Ramos (cell line): Measurements from ENCODE around the gene FMO5.
"Not testable (repeated sequence)": the region's sequence is repeated elsewhere in the genome, so short reads cannot be mapped to it uniquely, and the experiment has no call there.

Experiments
- in situ Hi-C: fragments of 300-500 bp; cut with MboI; formaldehyde crosslinking; loops from one replicate; pipeline ENCODE4 v1.14.3; 2022; ENCODE audit warnings: low sequenced_read_pairs; ENCODE audit not compliant: unreplicated experiment

The FMO5 gene

DNA sequence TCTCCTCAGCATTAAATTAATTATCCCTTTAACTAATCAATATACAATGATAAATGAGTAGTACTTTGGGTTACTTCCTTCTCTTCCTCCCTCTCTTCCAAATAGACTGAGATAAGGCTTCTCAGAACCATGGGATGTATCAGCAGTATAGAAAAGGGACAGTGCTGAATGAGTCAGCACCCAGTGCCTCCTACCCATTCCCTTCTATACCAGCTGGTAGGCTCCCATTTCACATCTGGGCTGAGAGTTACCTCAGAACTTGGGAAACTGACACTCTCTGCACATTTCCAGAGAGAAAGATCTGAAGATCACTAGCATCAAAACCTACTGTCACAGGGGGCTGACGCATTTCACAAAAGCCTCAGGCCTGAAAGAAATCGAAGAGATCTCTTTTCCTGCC, 68.0 kb downstream of the FMO5 start:
- in situ Hi-C loops, result not testable (repeated sequence)

DNA sequence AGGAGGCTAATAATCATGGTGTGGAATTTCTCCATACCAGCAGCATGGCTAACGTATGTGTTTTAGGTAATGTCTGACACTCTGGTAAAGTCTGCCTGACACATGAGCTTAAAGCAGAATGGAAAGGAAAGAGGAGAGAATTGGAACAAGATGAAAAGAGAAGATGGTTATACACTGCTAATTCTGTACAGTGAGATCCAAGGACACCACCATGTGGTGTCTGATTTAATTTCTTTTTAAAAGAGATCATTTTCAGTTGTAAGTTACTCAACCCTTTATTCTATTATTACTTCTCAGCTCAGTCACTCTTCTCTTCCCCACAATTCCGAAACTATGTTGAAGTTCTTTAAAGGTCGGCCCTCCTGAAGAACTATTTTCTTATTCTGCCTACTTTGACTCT, 68.5 kb downstream of the FMO5 start:
- in situ Hi-C loops, result no loop called here

DNA sequence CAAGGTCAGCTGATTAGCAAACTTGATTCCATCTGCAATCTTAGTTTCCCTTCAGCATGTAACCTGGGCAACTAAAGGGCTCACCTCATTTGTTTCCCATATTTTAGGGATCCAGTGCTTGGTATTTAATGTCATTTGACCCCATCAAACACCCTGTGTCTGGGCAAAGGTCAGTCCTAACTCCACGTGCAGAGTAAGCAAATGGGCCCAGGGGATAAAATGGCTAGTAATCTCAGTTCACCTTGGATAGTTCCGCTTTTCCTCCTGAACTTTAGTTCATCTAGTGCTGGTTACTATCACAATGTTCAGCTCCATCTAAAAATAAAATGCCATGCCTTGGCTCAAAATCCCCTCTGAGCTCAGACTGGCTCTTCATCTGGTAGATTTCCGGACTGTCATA, 72.4 kb downstream of the FMO5 start:
- in situ Hi-C loops, result no loop called here

DNA sequence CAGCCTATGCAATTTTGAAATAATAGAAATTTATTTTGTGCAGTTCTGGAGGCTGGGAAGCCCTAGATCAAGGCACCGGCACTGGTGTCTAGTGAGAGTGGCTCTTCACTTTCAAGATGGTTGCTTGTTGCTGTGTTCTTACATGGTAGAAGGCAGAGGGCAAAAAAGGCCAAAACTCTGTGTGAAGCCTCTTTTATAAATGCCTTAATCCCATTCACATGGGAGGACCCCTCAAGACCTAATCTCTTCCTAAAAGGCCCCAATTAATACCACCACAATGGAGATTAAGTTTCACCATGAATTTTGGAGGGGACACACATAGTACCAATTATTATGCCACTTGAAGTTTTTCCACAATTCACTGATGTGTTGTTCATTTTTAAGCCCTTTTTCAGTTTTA, 73.9 kb downstream of the FMO5 start:
- in situ Hi-C loops, result no loop called here

DNA sequence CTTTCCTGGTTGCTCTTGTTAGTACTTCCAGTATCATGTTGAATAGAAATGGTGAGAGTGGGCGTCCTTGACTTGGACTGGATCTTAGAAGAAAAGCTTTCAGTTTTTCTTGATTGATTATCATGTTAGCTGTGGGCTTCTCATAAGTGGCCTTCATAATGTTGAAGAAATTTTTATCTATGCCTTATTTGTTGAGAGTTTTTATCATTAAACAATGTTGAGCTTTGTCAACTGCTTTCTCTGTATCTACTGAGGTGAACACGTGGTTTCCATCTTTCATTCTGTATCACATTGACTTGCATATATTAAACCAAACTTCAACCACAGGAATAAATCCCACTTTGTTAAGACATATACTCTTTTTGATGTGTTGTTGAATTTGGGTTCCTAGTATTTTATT, 82.3 kb downstream of the FMO5 start:
- in situ Hi-C loops, result no loop called here
